Mucosa of rectum (tissue), 2 donors: ENCODE data around the gene AKT1.
A peak's percentile ranks its signal among the peaks of the same experiment; 100 is the strongest.

Source experiments
- H3K27ac ChIP-seq, 2 donors: one replicate each; pipeline ENCODE4 v1.7.0; 2013; ENCODE audit warnings: inconsistent platforms in 2 of 2, low read depth in 2 of 2, low read length in 2 of 2
- H3K27me3 ChIP-seq, 2 donors: one replicate each; pipeline ENCODE4 v1.7.0; 2013; ENCODE audit warnings: low read length in 2 of 2; ENCODE audit not compliant: control insufficient read depth in 2 of 2, insufficient read depth in 2 of 2
- H3K36me3 ChIP-seq, 2 donors: one replicate each; pipeline ENCODE4 v1.7.0; 2013; ENCODE audit warnings: low read length in 2 of 2; ENCODE audit not compliant: control insufficient read depth in 2 of 2, insufficient read depth in 2 of 2
- H3K4me1 ChIP-seq, 2 donors: one replicate each; pipeline ENCODE4 v1.7.0; 2013; ENCODE audit warnings: low read length in 2 of 2, mild to moderate bottlenecking in 1 of 2; ENCODE audit not compliant: control insufficient read depth in 2 of 2, insufficient read depth in 2 of 2
- H3K4me3 ChIP-seq, 2 donors: one replicate each; pipeline ENCODE4 v1.7.0; 2013; ENCODE audit warnings: low read length in 2 of 2
- H3K9ac ChIP-seq, 2 donors: one replicate each; pipeline ENCODE4 v1.7.0; 2013; ENCODE audit warnings: low read length in 2 of 2, low read depth in 1 of 2, mild to moderate bottlenecking in 1 of 2
- H3K9me3 ChIP-seq, 2 donors: one replicate each; pipeline ENCODE4 v1.7.0; 2013; ENCODE audit warnings: low read length in 2 of 2; ENCODE audit not compliant: control insufficient read depth in 2 of 2
- donor health status: healthy.
- donor health status: Normal muscosa, but diverticular disease.

The AKT1 gene

DNA sequence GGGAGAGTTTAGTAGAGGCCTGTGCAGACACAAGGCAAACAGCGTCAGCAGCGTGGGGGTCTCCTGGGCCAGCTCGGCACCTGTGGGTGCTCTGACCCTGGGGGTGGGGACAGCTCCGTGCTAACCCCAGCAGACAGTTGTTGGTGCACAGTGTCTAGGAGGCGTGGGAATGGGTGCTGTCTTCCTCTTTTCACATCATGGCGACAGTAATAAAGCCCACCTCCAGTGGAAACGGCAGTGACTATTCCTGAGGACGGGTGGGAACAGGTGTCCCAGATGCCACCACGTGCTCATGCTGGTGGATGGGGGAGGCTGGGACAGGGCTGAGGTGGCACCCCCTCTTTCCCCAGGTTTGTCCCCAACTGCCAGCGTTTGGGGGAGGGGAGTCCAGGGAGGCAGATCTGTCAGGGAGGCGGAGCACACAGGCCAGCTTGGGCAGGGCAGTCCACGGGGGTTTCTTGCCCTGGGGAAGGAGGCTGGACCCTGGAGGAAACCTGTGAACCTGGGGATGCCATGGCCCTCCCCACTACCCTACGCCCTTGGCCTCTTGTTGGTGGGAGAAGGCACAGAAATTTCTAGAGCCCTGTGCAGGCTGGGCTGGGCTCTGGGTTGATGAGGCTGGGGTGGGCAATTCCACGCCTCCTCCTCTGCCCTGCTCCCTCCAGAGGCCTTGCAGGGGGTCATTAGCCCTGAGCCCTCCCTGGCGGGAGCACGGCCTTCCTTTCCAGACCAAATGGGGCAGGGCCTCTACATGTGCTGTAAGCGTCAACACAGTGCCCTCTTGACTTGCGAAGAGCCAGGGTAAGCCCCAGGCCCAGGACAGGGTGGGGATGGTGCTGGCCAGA, 9.2 kb upstream of the AKT1 start:
- Histone ChIP-seq H3K9me3 (no peaks in the 10 kb centered on the region), H3K27me3 (no peaks in the 10 kb centered on the region), H3K27ac (peak overlapping the region in 1 of 2 donors; percentile 23), H3K4me1 (peaks cover 19 to 25% of the 10 kb centered on the region in 2 donors), H3K4me3 (no peak overlapping the region), H3K36me3 (no peaks in the 10 kb centered on the region), H3K9ac (no peak overlapping the region)

DNA sequence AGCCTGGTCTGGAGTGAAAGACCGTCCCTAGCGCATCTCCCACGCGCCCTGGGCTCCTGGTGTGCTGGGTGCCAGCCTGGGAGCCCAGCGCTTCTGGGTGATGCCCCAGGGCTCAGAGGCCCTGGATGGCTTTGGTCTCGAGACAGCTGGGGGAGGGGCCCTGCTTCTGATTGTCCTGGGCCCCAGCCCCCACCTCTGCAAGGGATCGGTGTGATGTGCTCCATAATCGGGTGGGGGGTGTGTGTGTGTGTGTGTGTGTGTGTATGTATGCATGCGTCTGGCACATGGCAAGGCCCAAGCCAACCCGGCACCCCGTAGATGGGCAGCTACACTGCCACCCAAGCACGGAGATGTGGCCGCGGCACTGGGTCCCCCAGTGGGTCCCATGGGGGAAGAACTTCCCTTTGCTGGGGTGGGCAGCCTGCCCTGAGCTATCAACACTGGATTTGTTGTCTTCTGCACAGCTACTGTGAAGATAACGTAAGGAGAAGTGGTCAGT, 8.4 kb upstream of the AKT1 start:
- no peak overlapping the region for H3K9ac ChIP-seq
- no peak overlapping the region for H3K4me3 ChIP-seq
- peak overlapping the region in 1 of 2 donors; percentile 23 for H3K27ac ChIP-seq
- H3K27me3 ChIP-seq = no peaks in the 10 kb centered on the region
- H3K36me3 ChIP-seq = no peaks in the 10 kb centered on the region
- peaks cover 25 to 26% of the 10 kb centered on the region in 2 donors for H3K4me1 ChIP-seq
- no peaks in the 10 kb centered on the region for H3K9me3 ChIP-seq

DNA sequence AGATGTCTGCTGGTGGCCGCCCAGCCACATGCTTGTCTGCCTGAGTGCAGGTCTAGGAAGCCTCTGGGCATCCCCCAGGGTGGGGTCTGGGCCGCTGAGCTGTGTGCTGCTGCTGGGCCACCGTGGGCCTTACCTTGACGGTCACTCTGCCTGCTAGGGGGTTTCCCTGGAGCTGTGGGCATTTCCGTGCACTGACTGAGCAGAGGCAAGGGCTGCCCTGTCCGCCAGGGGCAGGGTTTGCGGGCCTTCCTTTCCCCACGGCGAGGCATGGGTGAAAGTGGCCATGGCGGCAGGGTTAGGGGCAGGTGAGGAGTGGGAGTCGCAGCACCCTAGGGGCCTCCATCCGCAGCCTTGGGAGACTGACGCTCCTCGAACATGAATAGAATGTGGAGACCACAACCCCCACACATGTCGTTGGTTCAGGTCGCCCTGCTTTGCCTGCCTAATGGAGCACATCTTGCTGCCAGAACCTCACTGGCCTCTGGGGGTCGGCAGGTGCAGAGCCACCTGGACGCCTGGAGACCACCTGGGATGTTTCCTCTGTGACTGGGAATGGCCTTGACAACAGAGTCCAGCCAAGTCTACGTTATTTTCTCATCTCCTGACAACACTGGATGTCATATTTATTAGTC, 7.8 kb upstream of the AKT1 start:
- no peaks in the 10 kb centered on the region for H3K27me3 ChIP-seq
- no peak overlapping the region for H3K9ac ChIP-seq
- no peaks in the 10 kb centered on the region for H3K36me3 ChIP-seq
- no peaks in the 10 kb centered on the region for H3K9me3 ChIP-seq
- H3K4me1 ChIP-seq = peaks cover 25 to 28% of the 10 kb centered on the region in 2 donors
- no peak overlapping the region for H3K27ac ChIP-seq
- no peak overlapping the region for H3K4me3 ChIP-seq

DNA sequence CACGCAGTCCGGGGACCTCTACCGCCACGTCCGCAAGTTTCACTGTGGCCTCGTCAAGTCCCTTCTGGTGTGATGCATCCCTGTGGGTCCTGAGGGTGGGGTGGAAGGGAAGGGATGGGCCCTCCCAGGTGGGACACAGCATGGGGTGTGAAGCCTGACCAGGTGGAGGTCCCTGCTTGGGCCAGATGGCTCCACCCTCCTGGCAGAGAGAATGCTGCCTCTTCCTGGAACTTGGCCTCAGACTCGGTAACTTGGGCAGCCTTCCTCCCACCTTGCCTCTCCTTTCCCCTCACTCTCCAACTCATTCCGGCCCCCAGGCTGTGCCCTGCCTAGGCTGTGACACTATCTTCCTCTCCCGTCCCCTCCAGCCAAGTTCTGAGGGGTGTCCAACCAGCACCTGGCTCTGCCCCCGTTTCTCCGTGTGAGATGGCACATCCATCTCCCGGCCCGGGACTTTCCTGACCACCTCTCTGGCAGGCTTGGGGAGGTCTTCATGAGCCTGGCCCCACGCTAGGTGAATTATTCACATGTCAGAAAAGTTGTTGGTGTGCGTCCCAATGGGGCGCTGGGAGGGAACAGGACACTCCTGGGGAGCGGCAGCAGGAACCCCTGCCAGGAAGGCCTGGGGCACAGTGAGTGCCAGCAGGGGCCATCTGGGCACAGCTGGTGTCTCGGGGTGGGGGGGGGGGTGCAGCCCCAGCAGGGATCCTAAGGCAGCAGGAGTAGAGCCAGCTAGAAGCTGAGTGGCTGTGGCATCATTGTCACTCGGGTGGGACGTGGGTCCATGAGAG, 7.0 kb upstream of the AKT1 start:
- Histone ChIP-seq H3K4me1 (peaks cover 31 to 35% of the 10 kb centered on the region in 2 donors), H3K27ac (no peak overlapping the region), H3K36me3 (no peaks in the 10 kb centered on the region), H3K4me3 (no peak overlapping the region), H3K9me3 (no peaks in the 10 kb centered on the region), H3K9ac (no peak overlapping the region), H3K27me3 (no peaks in the 10 kb centered on the region)

DNA sequence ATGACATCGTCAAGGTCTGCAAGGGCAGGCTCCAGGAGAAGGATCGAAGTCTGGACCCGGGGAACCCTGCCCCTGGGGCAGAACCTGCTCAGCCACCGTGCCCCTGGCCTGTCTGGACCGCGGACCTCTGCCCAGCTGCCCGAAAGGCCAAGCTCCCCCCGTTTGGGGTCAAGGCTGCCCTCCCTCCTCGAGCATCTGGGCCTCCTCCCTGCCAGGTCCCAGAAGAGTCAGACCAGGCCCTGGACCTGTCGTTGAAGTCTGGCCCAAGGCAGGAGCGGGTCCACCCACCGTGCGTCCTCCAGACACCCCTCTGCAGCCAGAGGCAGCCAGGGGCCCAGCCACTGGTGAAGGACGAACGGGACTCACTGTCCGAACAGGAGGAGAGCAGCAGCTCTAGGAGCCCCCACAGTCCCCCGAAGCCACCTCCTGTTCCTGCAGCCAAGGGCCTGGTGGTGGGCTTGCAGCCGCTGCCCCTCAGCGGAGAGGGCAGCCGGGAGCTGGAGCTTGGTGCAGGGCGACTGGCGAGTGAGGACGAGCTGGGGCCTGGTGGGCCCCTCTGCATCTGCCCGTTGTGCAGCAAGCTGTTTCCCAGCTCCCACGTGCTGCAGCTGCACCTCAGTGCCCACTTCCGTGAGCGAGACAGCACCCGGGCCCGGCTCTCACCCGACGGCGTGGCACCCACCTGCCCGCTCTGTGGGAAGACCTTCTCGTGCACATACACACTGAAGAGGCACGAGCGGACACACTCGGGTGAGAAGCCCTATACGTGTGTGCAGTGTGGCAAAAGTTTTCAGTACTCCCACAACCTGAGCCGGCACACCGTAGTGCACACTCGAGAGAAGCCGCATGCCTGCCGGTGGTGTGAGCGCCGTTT, 6.2 kb upstream of the AKT1 start:
- H3K4me3 ChIP-seq = peak overlapping the region; percentile 67 to 74
- H3K4me1 ChIP-seq = peaks cover 31 to 38% of the 10 kb centered on the region in 2 donors
- peak overlapping the region; percentile 60 to 76 for H3K9ac ChIP-seq
- H3K27ac ChIP-seq = peak overlapping the region; percentile 84 to 87
- no peaks in the 10 kb centered on the region for H3K27me3 ChIP-seq
- H3K36me3 ChIP-seq = no peaks in the 10 kb centered on the region
- no peaks in the 10 kb centered on the region for H3K9me3 ChIP-seq

DNA sequence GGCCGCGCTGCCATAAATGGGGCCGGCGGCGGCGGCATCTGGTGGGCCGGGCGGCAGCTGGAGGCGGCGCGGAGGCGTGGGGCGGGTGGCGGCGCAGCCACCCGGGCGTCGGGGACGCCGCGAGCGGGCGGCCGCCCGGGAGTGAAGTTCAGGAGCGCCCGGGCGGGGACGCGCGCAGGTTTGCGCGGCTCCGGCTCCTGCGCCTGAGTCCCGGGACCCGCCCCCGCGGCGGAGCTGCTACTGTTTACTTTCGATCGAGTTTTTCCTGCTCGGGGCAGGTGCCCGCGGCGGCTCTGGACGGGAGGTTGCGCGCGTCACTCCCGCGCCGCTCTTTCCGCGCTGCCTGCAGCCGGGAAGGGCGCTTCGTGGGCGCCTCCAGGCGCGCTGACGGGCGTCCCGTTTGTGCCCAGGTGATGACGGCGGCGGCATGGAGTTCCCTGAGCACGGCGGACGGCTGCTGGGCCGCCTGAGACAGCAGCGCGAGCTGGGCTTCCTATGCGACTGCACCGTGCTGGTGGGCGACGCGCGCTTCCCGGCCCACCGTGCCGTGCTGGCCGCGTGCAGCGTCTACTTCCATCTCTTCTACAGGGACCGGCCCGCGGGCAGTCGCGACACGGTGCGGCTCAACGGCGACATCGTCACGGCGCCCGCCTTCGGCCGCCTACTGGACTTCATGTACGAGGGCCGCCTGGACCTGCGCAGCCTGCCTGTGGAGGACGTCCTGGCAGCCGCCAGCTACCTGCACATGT, 5.4 kb upstream of the AKT1 start, which contains the start of gene ZBTB42:
Gene ZBTB42, plus strand, starts transcription at position 331 of the 749 bp plus-strand sequence. Its CDS starts 97 bp downstream, at position 428.
- H3K27me3 ChIP-seq = no peaks in the 10 kb centered on the region

DNA sequence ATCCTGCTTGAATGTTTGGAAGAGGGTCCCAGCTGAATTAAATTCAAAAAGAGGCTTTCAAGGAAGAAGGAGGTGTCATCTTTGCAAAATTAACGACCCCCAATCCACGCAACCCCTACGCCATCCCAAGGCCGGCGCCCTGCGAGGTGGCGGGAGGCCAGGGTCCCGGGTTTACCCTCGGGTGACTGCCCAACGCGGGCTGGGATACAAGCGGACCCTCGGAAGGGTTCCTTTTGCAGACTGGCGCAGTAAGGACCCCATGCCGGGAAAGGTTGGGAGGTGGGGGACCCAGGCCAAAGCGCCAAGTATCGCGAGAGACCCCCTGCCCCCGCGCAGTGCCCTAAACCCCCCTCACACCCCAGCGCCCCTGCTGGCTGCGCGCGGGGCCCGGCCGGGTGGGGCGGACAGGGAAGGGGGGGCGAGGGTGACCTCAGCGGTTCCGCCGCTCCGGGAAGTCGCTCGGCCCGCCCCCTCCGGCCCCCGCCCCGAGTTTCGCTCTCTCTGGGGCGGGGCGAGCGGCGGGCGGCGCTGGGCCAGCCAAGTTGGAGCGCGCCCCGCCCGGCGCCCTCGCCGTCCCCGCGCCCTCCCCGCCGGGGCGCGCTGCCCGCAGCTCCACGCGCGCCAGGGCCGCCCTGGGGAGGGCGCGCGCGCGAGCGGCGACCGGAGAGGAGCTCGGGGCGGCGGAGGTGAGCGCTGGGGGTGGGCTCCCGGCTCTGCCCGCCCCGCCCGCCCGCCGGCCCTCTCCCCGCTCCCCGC, 4.6 kb upstream of the AKT1 start:
- Histone ChIP-seq H3K4me1 (peaks cover 38 to 46% of the 10 kb centered on the region in 2 donors), H3K9ac (peak overlapping the region; percentile 86 to 89), H3K9me3 (no peaks in the 10 kb centered on the region), H3K36me3 (no peaks in the 10 kb centered on the region), H3K4me3 (peak overlapping the region; percentile 69 to 74), H3K27me3 (no peaks in the 10 kb centered on the region), H3K27ac (peak overlapping the region; percentile 89 to 90)

More for the DNA sequence above, 5.4 kb upstream of the AKT1 start, which contains the start of gene ZBTB42:
- no peaks in the 10 kb centered on the region for H3K9me3 ChIP-seq
- H3K4me1 ChIP-seq = peaks cover 38 to 44% of the 10 kb centered on the region in 2 donors
- peak within 1 kb of the TSS; percentile 89 to 90 for H3K27ac ChIP-seq
- no peaks in the 10 kb centered on the region for H3K36me3 ChIP-seq
- peak within 1 kb of the TSS; percentile 86 to 89 for H3K9ac ChIP-seq
- H3K4me3 ChIP-seq = peak within 1 kb of the TSS; percentile 69 to 74

DNA sequence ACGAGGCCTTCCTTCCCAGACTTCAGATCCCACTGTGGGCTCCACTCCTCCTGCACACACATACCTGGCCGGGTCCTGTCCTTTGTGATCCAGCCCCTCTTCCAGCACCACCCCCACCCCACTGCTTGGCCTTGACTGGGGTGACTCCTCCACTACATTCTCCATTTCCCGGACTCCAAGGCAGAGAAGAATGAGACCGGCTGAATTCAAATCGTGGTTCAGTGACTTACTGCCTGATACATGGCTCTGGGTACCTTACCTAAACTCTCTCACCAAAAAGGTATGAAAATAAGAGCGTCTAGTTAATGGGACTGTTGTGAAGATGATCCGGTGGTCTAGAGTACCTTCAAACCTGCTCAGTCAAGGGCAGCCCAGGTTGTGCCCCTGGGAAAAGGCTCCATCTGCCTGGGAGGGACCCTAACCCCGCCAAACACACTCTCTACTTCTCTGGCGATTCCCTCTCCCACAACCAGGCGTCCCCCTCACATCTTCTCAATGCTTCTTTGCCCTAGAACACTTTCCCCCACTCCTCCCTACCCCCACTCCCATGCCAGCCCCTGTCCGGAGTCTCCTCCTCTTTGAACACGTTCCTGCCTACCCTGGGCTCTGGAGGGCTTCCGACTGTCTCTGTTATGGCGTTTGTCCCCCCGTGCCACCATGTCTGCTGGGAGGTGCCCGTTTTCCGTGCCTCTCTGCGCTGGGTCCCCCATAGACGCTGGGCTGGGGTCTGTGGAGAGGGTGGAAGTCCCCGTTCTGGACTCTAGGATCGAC, 3.9 kb upstream of the AKT1 start:
- Histone ChIP-seq H3K36me3 (no peaks in the 10 kb centered on the region), H3K4me1 (peaks cover 40 to 50% of the 10 kb centered on the region in 2 donors), H3K27me3 (no peaks in the 10 kb centered on the region), H3K9ac (peak overlapping the region; percentile 86 to 89), H3K9me3 (no peaks in the 10 kb centered on the region), H3K4me3 (peak overlapping the region; percentile 69 to 74), H3K27ac (peak overlapping the region; percentile 89 to 90)
